ENCODE results near the gene AASS. TPM values are rescaled to one million over a fixed set of nuclear protein-coding genes. Genes with fewer than 3 reads are reported as not detected.

The AASS gene
- total RNA-seq, 1 experiment from 2014 or later: 3.8 TPM

DNA sequence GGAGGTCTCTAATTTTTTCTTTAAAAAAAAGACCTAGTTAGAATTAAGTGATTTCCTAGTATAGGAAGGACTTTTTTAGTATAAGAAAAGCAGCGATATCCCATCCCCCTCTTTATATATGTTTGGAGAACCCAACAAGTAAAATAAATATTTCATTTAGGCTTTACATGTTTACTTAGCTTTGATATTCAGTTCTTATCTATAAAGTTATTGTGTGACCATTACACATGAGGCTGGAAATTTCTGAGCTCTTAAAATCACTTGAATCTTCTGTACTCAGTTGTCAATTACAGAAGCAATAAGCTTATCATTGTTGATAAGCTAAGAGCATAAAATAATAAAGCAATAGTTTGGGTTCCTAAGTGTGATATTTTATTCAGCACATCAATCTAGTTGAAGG lies 89.7 kb downstream of the AASS start:
- DNase-seq (ENCODE audit: extremely low read depth, low read depth): no peak

DNA sequence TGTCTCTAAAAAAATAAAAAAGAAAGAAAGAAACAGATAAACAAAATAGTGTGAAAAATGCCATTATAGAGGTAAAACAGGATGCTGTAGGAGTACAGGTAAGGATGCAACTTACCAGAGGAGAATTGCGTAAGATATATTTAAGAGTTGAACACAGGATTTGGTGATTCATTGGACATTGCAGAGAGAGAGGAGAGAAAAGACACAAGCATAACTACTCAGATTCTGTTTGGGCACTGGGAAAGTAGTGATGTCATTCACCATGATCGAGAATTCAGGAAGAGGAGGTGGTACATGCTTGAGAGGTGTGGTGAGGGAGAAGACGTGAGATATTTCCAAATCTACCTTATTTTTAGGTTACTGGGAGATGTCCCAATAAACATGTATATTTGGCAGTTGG lies 97.6 kb downstream of the AASS start:
- DNase-seq (ENCODE audit: extremely low read depth, low read depth): no peak

DNA sequence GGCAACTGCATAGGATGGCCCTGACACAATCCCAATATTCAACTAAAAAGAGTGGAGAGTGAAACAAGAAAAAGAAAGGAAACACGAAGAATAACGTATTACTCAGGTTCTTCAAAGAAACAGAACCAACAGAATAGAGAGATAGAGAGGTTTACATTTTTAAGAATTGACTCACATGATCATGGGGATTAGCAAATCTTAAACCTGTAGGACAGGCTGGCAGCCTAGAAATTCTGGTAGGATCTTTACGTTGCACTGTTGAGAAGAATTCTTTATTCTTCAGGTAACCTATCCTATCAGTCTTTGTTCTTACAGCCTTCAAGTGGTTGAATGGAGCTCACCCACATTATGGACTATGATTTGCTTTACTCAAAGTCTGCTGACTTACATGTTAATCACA lies 103.9 kb downstream of the AASS start:
- no peak for DNase-seq (ENCODE audit: extremely low read depth, low read depth)

DNA sequence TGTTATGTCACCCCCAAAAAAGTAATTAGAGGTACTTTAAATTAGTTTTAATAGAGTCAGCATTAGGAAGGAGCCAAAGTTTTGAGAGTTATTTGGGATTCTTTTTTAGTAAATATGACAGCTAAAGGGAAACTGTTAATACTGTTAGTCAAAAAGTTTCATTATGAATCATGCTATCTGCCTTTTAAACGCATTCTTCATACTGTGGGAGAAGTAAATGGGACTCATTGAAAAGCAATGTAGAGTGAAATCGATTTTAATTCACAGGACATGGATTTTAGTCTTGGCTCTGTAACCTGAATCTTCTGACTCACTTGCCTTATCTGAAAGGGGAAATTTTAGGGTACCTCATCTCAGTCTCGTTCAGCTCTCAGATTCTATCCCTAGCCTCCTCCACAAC lies 105.1 kb downstream of the AASS start:
- DNase-seq (ENCODE audit: extremely low read depth, low read depth): no peak

- no peak for DNase-seq (ENCODE audit: extremely low read depth, low read depth)
Observed at GRCh38 chr7:122038134-122038533, 105.9 kb downstream of the AASS start.

DNA sequence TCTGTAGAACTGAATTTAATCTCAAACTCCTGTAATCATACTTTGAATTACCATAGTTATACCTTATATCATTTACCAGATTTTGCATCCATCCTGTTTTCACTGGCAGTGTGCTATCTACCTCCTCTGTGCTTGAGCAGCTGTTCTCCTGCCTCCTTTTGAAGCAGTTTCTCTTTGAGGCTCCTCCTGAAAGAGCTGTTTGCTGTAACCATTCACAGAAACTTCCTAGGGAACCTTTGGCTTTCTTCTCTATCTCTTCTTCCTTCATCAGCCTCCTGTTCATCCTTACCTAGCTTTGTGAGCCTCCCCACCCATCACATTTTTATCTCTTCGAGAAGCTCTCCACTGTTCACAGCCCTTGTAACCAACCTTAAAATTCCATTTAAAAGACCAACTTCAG lies 108.2 kb downstream of the AASS start:
- DNase-seq (ENCODE audit: extremely low read depth, low read depth): no peak

DNA sequence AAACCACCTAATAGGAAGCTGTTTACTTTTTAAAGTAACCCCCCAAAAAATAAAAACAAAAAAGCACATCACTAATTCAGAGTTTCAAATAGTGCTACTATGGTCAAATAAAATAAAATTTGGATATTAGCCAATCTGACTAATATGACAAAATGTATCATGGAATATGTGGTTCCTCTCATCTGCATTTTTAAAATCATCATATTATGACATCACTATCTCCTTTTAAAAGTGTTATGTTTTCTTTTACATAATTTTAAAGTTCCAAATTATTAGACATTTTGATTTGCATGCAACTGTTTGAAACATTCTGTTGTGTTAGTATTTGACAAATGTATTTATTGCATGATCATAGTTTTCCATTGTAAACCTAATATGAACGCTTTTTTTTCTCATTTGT lies 110.4 kb downstream of the AASS start:
- no peak for DNase-seq (ENCODE audit: extremely low read depth, low read depth)

- DNase-seq (ENCODE audit: extremely low read depth, low read depth): no peak
Observed at GRCh38 chr7:122027058-122027457, 117.0 kb downstream of the AASS start.

Small RNA genes lying within 50 kb of the gene (small RNA-seq; reads per million reads assigned to genes)
- 0 reads per million in 2 experiments for gene RNU7-154P

Other genes starting within 250 kb of the AASS start
- gene FEZF1, start 160.5 kb upstream of the AASS start, total RNA-seq (2014; rRNA removed; shearing (Covaris generic)): 0.17 TPM in 1 of 2 replicates, not detected in the other